Spleen (tissue), 11 donors: Measurements from ENCODE around the gene TMEM158. TPM values are rescaled to one million over a fixed set of nuclear protein-coding genes. Genes with fewer than 3 reads are reported as not detected.

ENCODE experiments used
- DNase-seq: peaks from one replicate; pipeline ENCODE4 v3.0.0-alpha.2; 2020
- H3K27ac ChIP-seq, 8 donors: fragments of 200-600 bp; sonication (generic) in 7 of 8; 1 replicate in 4 of 8; 2 replicates in 4 of 8; pipeline versions ENCODE4 v1.5.0 to v1.8.0; 2016 to 2021; ENCODE audit warnings: inconsistent platforms in 4 of 8, mild to moderate bottlenecking in 4 of 8, moderate library complexity in 1 of 8
- H3K27me3 ChIP-seq, 7 donors: fragments of 200-600 bp; sonication (generic) in 6 of 7; replicated peaks in 1 of 7; 1 replicate in 4 of 7; 2 replicates in 3 of 7; pipeline versions ENCODE4 v1.5.0 to v1.8.0; 2016 to 2021; ENCODE audit warnings: inconsistent platforms in 3 of 7, mild to moderate bottlenecking in 1 of 7
- H3K36me3 ChIP-seq, 6 donors: fragments of 200-600 bp; sonication (generic) in 5 of 6; 1 replicate in 4 of 6; 2 replicates in 2 of 6; pipeline versions ENCODE4 v1.5.0 to v1.8.0; 2016 to 2021; ENCODE audit warnings: inconsistent platforms in 2 of 6
- H3K4me1 ChIP-seq, 6 donors: fragments of 200-600 bp; sonication (generic) in 5 of 6; 1 replicate in 3 of 6; 2 replicates in 3 of 6; pipeline versions ENCODE4 v1.5.0 to v1.8.0; 2016 to 2021; ENCODE audit warnings: inconsistent platforms in 3 of 6
- H3K4me3 ChIP-seq, 8 donors: fragments of 200-600 bp; sonication (generic) in 7 of 8; 1 replicate in 4 of 8; 2 replicates in 4 of 8; pipeline versions ENCODE4 v1.5.0 to v1.8.0; 2016 to 2021; ENCODE audit warnings: inconsistent platforms in 4 of 8, mild to moderate bottlenecking in 4 of 8, moderate library complexity in 2 of 8
- H3K9me3 ChIP-seq, 8 donors: fragments of 200-600 bp; sonication (generic) in 7 of 8; 1 replicate in 4 of 8; 2 replicates in 4 of 8; pipeline versions ENCODE4 v1.5.0 to v1.8.0; 2016 to 2021; ENCODE audit warnings: inconsistent platforms in 4 of 8
- POLR2A ChIP-seq, 3 donors: fragments of 450-650 bp; IDR thresholded peaks; one replicate each; pipeline ENCODE4 v1.5.1; 2017; ENCODE audit warnings: antibody characterized with exemption in 3 of 3, mild to moderate bottlenecking in 1 of 3
- POLR2AphosphoS5 ChIP-seq, 3 donors: sonication (generic); formaldehyde crosslinking; IDR thresholded peaks; one replicate each; pipeline ENCODE4 v1.5.1; 2017; ENCODE audit warnings: antibody characterized with exemption in 3 of 3
- WGBS, 5 donors: extraction: QIAGEN DNeasy Blood & Tissue Kit in 3 of 5; methylation state at CpG; one replicate each; pipeline versions ENCODE4 v1.1.5 to v1.1.7; 2013 to 2018; 5-methylcytosine and 5-hydroxymethylcytosine counted together
- intact Hi-C: fragments of 100-400 bp; cut with DNase I; formaldehyde crosslinking; loops from one replicate; pipeline ENCODE4 v1.15.0; 2023; ENCODE audit warnings: low total_unique reads
- polyA plus RNA-seq, 3 donors: library from polyadenylated mRNA; stranded (reverse); fragments of 200-250 nt; gene quantifications; one replicate each; pipeline ENCODE4 v1.2.1, GENCODE V29; 2013
- total RNA-seq, 7 donors: library from RNA; depleted of rRNA in 3 of 7; stranded (reverse); fragments of >200 nt in 3 of 7; fragmentation: NEBNext Ultra II Directional in 4 of 7; extraction: Animal tissue kit (Norgen Biotek cat#: 25700) in 4 of 7; gene quantifications; one replicate each; pipeline versions ENCODE4 v1.1.0 to v1.2.1, GENCODE V29; 2016 to 2021
- TF ChIP-seq, protein P1 (sequence below), 11 experiments: fragments of 200-600 bp in 7 of 11; fragments of 450-650 bp in 4 of 11; sonication (generic) in 4 of 11; IDR thresholded peaks in 8 of 11; conservative IDR thresholded peaks in 3 of 11; 1 replicate in 7 of 11; 2 replicates in 4 of 11; pipeline versions ENCODE4 v1.4.0 to v1.8.0; 2016 to 2021; ENCODE audit warnings: antibody characterized with exemption in 11 of 11, inconsistent platforms in 4 of 11, mild to moderate bottlenecking in 1 of 11
- donor health status: healthy with polysubstance abuse.
- donor health status: DM: no; HTN: no; CAD: no; lungs with moderate emphysema.
- donor health status: DM: no; HTN: no; CAD: no.
- donor health status: Bipolar disorder and iron deficiency.
- donor health status: healthy.
- donor health status: DM: no; HTN: no; CAD: no.
- donor health status: DM: yes; HTN: yes; CAD: no.

The TMEM158 gene
- total and polyA plus RNA-seq, 10 donors = 0.26 to 1.7 (median 0.79) TPM; not detected in 1

DNA sequence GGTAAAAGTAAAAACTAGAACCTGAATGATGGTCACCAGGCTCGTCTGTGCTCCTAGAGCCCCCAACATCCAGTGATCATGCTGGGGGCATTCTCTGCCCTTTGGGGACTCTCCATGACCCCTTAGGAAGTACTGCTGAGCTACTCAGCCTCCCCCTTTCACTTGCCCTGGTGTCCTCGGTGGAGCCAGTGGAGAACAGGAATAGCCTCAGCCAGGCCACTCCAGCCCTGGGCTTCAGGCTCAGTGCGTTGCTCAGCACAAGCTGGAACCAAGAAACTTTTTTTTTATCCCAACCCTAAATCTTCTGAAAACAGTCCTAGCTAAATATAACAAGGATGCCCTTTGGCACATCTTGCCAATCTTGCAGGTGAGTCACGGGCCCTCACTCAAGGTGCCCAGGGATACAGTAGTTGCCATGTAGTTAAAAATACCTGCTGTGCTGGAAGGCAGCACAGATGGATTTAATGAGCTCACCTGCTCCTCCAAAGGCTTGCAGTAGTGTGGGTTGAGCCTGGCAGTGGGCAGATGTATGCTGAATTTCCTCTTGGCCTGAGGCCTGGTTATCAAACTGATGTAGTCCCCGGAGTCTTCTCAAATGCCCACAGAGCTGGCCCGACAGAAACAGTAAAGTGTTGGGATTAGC is 46.9 kb upstream of the TMEM158 start:
- no peak overlapping the region for H3K4me3 ChIP-seq
- H3K27ac ChIP-seq = no peak overlapping the region
- 74 to 88% (median 82%) methylated on average over 6 of the region's 6 CpGs for WGBS, 5 donors
- DNase-seq = no peak
- H3K36me3 ChIP-seq = no peaks in the 10 kb centered on the region
- H3K9me3 ChIP-seq = peaks cover 1 to 21% (median 14%) of the 10 kb centered on the region in 8 donors
- H3K4me1 ChIP-seq = no peaks in the 10 kb centered on the region
- intact Hi-C loops = no loop called here
- TF ChIP-seq POLR2AphosphoS5 (IDR thresholded peaks at IDR 0.05) (no peak), POLR2A (IDR thresholded peaks at IDR 0.05) (no peak)
- TF ChIP-seq, protein P1, sequence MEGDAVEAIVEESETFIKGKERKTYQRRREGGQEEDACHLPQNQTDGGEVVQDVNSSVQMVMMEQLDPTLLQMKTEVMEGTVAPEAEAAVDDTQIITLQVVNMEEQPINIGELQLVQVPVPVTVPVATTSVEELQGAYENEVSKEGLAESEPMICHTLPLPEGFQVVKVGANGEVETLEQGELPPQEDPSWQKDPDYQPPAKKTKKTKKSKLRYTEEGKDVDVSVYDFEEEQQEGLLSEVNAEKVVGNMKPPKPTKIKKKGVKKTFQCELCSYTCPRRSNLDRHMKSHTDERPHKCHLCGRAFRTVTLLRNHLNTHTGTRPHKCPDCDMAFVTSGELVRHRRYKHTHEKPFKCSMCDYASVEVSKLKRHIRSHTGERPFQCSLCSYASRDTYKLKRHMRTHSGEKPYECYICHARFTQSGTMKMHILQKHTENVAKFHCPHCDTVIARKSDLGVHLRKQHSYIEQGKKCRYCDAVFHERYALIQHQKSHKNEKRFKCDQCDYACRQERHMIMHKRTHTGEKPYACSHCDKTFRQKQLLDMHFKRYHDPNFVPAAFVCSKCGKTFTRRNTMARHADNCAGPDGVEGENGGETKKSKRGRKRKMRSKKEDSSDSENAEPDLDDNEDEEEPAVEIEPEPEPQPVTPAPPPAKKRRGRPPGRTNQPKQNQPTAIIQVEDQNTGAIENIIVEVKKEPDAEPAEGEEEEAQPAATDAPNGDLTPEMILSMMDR (IDR thresholded peaks at IDR 0.05 in 8 of 11, conservative IDR thresholded peaks at IDR 0.05 in 3 of 11) = no peak
- H3K27me3 ChIP-seq = peaks cover 0 to 34% (median 0%) of the 10 kb centered on the region in 7 donors

DNA sequence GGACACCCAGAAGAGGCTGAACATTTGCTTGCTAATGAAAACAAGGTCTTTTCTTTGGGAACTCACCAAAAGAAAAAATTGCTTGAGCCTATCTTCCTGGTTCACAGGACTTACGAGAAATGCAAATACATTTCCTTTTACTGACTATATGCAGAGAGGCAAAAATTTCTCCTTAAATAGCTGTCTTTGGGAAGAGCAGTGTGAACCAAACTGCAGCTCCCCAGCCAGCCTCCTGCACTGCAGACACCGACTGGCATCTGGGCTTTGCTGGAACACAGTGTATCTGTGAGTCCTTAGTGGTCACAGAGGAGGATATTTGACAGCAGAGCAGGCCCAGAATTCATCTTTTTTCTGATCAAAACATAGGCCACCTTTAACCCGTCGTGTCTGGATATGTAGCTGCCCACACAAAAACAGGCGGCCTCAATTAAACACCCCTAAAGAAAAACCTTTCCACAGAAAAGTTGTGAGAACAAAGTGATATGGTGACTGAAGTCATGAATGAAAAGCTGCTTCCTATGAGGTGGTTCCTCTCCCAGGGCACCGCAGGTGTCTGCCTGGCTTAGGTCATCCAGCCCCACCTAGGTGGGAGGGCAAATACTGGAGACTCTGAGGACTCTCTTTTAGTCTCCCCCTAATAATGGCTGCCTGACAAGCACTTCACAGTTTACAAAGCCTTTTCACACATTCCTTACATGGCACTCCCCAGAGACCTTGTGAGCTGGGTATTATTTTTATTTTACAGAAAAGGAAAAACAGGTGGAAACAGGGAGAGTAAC is 46.1 kb upstream of the TMEM158 start:
- peaks cover 0 to 13% (median 7%) of the 10 kb centered on the region in 8 donors for H3K9me3 ChIP-seq
- no peaks in the 10 kb centered on the region for H3K4me1 ChIP-seq
- no peaks in the 10 kb centered on the region for H3K36me3 ChIP-seq
- intact Hi-C loops = no loop called here
- DNase-seq = no peak
- H3K27me3 ChIP-seq = peaks cover 0 to 34% (median 0%) of the 10 kb centered on the region in 7 donors
- 73 to 88% (median 82%) methylated on average over 6 of the region's 6 CpGs for WGBS, 5 donors
- TF ChIP-seq POLR2A (IDR thresholded peaks at IDR 0.05) (no peak), POLR2AphosphoS5 (IDR thresholded peaks at IDR 0.05) (no peak)
- TF ChIP-seq, protein P1 (IDR thresholded peaks at IDR 0.05 in 8 of 11, conservative IDR thresholded peaks at IDR 0.05 in 3 of 11) = no peak
- H3K27ac ChIP-seq = no peak overlapping the region
- H3K4me3 ChIP-seq = no peak overlapping the region

DNA sequence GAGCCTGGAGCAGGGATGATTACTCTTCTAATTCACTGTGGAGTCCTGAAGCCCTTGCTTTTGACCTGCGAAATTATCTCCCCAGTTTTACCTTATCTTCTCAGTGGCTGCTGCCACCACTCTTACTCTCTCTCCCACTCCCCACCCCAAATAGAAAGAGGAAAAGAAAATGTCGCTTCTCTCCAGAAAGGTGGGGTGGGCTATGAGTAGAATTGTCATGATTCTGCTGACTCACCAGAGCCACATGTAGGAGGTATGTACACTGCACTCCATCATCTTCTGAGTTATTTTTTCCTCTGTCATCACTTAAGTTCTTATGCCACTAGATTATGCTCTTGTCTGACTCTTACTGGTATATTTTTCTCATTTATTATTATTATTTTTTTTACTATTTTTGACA is 43.9 kb upstream of the TMEM158 start:
- Histone ChIP-seq H3K4me3 (no peak overlapping the region), H3K9me3 (no peaks in the 10 kb centered on the region), H3K4me1 (no peaks in the 10 kb centered on the region), H3K36me3 (no peaks in the 10 kb centered on the region), H3K27me3 (peaks cover 0 to 23% (median 0%) of the 10 kb centered on the region in 7 donors), H3K27ac (no peak overlapping the region)
- 59 to 82% (median 74%) methylated on average over 2 of the region's 2 CpGs for WGBS, 5 donors
- intact Hi-C loops = no loop called here
- DNase-seq = no peak
- TF ChIP-seq POLR2AphosphoS5 (IDR thresholded peaks at IDR 0.05) = no peak
- TF ChIP-seq POLR2A (IDR thresholded peaks at IDR 0.05) = no peak
- TF ChIP-seq, protein P1 (IDR thresholded peaks at IDR 0.05 in 8 of 11, conservative IDR thresholded peaks at IDR 0.05 in 3 of 11) = no peak

DNA sequence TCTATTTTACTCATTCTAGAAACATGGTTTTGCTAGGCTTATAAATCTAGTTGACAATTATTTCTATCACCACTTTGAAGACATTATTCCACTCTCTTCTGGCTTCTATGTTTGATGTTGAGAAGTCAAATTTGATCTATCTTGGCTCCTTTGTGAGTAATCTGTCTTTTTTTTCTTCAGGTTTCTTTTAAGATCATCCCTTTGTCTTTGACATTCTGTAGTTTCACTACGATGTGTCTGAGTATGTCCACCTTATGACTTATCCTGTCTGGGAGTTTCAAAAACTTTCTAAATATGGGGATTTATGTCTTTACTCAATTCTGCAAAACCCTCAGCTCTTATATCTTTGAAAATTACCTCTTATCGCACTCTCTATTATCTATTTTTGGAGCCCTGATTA is 41.0 kb upstream of the TMEM158 start:
- peaks cover 0 to 3% (median 0%) of the 10 kb centered on the region in 7 donors for H3K27me3 ChIP-seq
- no peak for DNase-seq
- WGBS, 5 donors = 71 to 84% (median 77%) methylated on average over 2 of the region's 2 CpGs
- no peaks in the 10 kb centered on the region for H3K36me3 ChIP-seq
- H3K4me1 ChIP-seq = no peaks in the 10 kb centered on the region
- H3K4me3 ChIP-seq = no peak overlapping the region
- H3K27ac ChIP-seq = no peak overlapping the region
- no peaks in the 10 kb centered on the region for H3K9me3 ChIP-seq
- intact Hi-C loops = no loop called here
- TF ChIP-seq POLR2AphosphoS5 (IDR thresholded peaks at IDR 0.05) (no peak), POLR2A (IDR thresholded peaks at IDR 0.05) (no peak)
- TF ChIP-seq, protein P1 (IDR thresholded peaks at IDR 0.05 in 8 of 11, conservative IDR thresholded peaks at IDR 0.05 in 3 of 11) = no peak
